H9 (cell line): ENCODE results near the gene FAS. TPM values are rescaled to one million over a fixed set of nuclear protein-coding genes. Genes with fewer than 3 reads are reported as not detected.

Source experiments
- DNase-seq: peaks from one replicate; pipeline ENCODE4 v3.0.0-alpha.2; 2017
- H2AFZ ChIP-seq: one replicate; pipeline ENCODE4 v1.6.1; 2013; ENCODE audit warnings: mild to moderate bottlenecking, low read length, control low read depth, moderate library complexity
- H2AK5ac ChIP-seq: 2 replicates; pipeline ENCODE4 v1.6.1; 2013; ENCODE audit warnings: low read length, control low read depth, mixed read lengths; ENCODE audit not compliant: insufficient read length
- H2BK120ac ChIP-seq: one replicate; pipeline ENCODE4 v1.6.1; 2013; ENCODE audit warnings: low read depth, mild to moderate bottlenecking, low read length, control low read depth, inconsistent platforms; ENCODE audit not compliant: poor library complexity, severe bottlenecking
- H2BK12ac ChIP-seq: 2 replicates; pipeline ENCODE4 v1.6.1; 2013; ENCODE audit warnings: low read length, control low read depth, mixed read lengths, low read depth; ENCODE audit not compliant: insufficient read length
- H2BK15ac ChIP-seq: 2 replicates; pipeline ENCODE4 v1.6.1; 2013; ENCODE audit warnings: low read depth, low read length, control low read depth
- H2BK20ac ChIP-seq: one replicate; pipeline ENCODE4 v1.6.1; 2013; ENCODE audit warnings: low read depth, mild to moderate bottlenecking, low read length, control low read depth, inconsistent platforms; ENCODE audit not compliant: poor library complexity, severe bottlenecking
- H2BK5ac ChIP-seq: 2 replicates; pipeline ENCODE4 v1.6.1; 2013; ENCODE audit warnings: low read length, control low read depth, mixed read lengths; ENCODE audit not compliant: insufficient read length
- H3K14ac ChIP-seq: 2 replicates; pipeline ENCODE4 v1.6.1; 2013; ENCODE audit warnings: low read length, control low read depth; ENCODE audit not compliant: insufficient read depth
- H3K18ac ChIP-seq: 2 replicates; pipeline ENCODE4 v1.6.1; 2013; ENCODE audit warnings: low read depth, mild to moderate bottlenecking, mixed read lengths, low read length, control low read depth; ENCODE audit not compliant: insufficient read length
- H3K23ac ChIP-seq: 2 replicates; pipeline ENCODE4 v1.6.1; 2013; ENCODE audit warnings: low read length, control low read depth, mixed read lengths, low read depth; ENCODE audit not compliant: insufficient read length
- H3K23me2 ChIP-seq: 2 replicates; pipeline ENCODE4 v1.6.1; 2013; ENCODE audit warnings: low read depth, mild to moderate bottlenecking, mixed read lengths, low read length, control low read depth; ENCODE audit not compliant: insufficient read length, poor library complexity, severe bottlenecking
- H3K27ac ChIP-seq: 2 replicates; pipeline ENCODE4 v1.5.1; 2013; ENCODE audit warnings: low read length, control low read depth, mixed read lengths, low read depth; ENCODE audit not compliant: insufficient read length
- H3K27me3 ChIP-seq: 2 replicates; pipeline ENCODE4 v1.6.1; 2013; ENCODE audit warnings: low read length, control low read depth, inconsistent platforms; ENCODE audit not compliant: insufficient read depth
- H3K4ac ChIP-seq: 2 replicates; pipeline ENCODE4 v1.6.1; 2013; ENCODE audit warnings: low read depth, mild to moderate bottlenecking, control low read depth, inconsistent platforms, low read length, moderate library complexity
- H3K4me1 ChIP-seq: 2 replicates; pipeline ENCODE4 v1.6.1; 2013; ENCODE audit warnings: low read length, control low read depth, inconsistent platforms; ENCODE audit not compliant: insufficient read depth
- H3K4me2 ChIP-seq: 2 replicates; pipeline ENCODE4 v1.6.1; 2013; ENCODE audit warnings: low read length, control low read depth, mixed read lengths; ENCODE audit not compliant: insufficient read length, insufficient read depth
- H3K56ac ChIP-seq: 2 replicates; pipeline ENCODE4 v1.6.1; 2013; ENCODE audit warnings: low read depth, mild to moderate bottlenecking, mixed read lengths, low read length, control low read depth; ENCODE audit not compliant: insufficient read length
- H3K79me1 ChIP-seq: 2 replicates; pipeline ENCODE4 v1.6.1; 2013; ENCODE audit warnings: low read depth, mild to moderate bottlenecking, moderate library complexity, low read length, control low read depth, inconsistent platforms; ENCODE audit not compliant: insufficient read depth, poor library complexity, severe bottlenecking
- H3K79me2 ChIP-seq: 2 replicates; pipeline ENCODE4 v1.6.1; 2013; ENCODE audit warnings: low read length, control low read depth, inconsistent platforms; ENCODE audit not compliant: insufficient read depth
- H3K9ac ChIP-seq: 2 replicates; pipeline ENCODE4 v1.6.1; 2013; ENCODE audit warnings: low read length, control low read depth, mixed read lengths; ENCODE audit not compliant: insufficient read length; ENCODE audit errors: extremely low read depth
- H3K9me3 ChIP-seq: one replicate; pipeline ENCODE4 v1.6.1; 2013; ENCODE audit warnings: low read depth, low read length, inconsistent platforms; ENCODE audit not compliant: control insufficient read depth
- H3T11ph ChIP-seq: one replicate; pipeline ENCODE4 v1.6.1; 2013; ENCODE audit warnings: mild to moderate bottlenecking, low read length, control low read depth, inconsistent platforms
- H4K20me1 ChIP-seq: one replicate; pipeline ENCODE4 v1.6.1; 2013; ENCODE audit not compliant: control insufficient read depth, insufficient read length, insufficient read depth
- H4K5ac ChIP-seq: 2 replicates; pipeline ENCODE4 v1.6.1; 2013; ENCODE audit warnings: low read depth, mild to moderate bottlenecking, mixed read lengths, low read length, control low read depth; ENCODE audit not compliant: insufficient read length
- H4K8ac ChIP-seq: replicated peaks from 2 replicates; pipeline ENCODE4 v1.6.1; 2013; ENCODE audit warnings: low read length, control low read depth, mixed read lengths, low read depth; ENCODE audit not compliant: insufficient read length
- H4K91ac ChIP-seq: 2 replicates; pipeline ENCODE4 v1.6.1; 2013; ENCODE audit warnings: low read depth, mild to moderate bottlenecking, moderate library complexity, mixed read lengths, low read length, control low read depth; ENCODE audit not compliant: insufficient read length
- H3K27ac Mint-ChIP-seq, 3 experiments: 2 replicates in 2 of 3; 3 replicates in 1 of 3; pipeline ENCODE4 v1.8.0; 2020 to 2021; ENCODE audit warnings: mixed read lengths in 3 of 3, mild to moderate bottlenecking in 1 of 3, moderate library complexity in 1 of 3
- H3K27me3 Mint-ChIP-seq: 2 replicates; pipeline ENCODE4 v1.8.0; 2021; ENCODE audit warnings: low read depth, mild to moderate bottlenecking, moderate library complexity, mixed read lengths
- H3K36me3 Mint-ChIP-seq, 3 experiments: 2 replicates in 2 of 3; 3 replicates in 1 of 3; pipeline ENCODE4 v1.8.0; 2020 to 2021; ENCODE audit warnings: low read depth in 3 of 3, mixed read lengths in 3 of 3; ENCODE audit not compliant: insufficient read depth in 1 of 3
- H3K4me1 Mint-ChIP-seq, 2 experiments: 2 replicates each; pipeline ENCODE4 v1.8.0; 2020; ENCODE audit warnings: mixed read lengths in 2 of 2
- H3K4me3 Mint-ChIP-seq, 2 experiments: 2 replicates in 1 of 2; 3 replicates in 1 of 2; pipeline ENCODE4 v1.8.0; 2020 to 2021; ENCODE audit warnings: mild to moderate bottlenecking in 2 of 2, mixed read lengths in 2 of 2, moderate library complexity in 1 of 2
- H3K9me3 Mint-ChIP-seq, 2 experiments: 2 replicates in 1 of 2; 3 replicates in 1 of 2; pipeline ENCODE4 v1.8.0; 2020; ENCODE audit warnings: mild to moderate bottlenecking in 2 of 2, mixed read lengths in 2 of 2, moderate library complexity in 1 of 2
- WGBS: extraction: QIAGEN DNeasy Blood & Tissue Kit; methylation state at CpG from one replicate; pipeline ENCODE4 v1.1.7; 2013; ENCODE audit warnings: missing lambda C conversion rate, low lambda C conversion rate, mixed read lengths; ENCODE audit not compliant: insufficient read length; ENCODE audit errors: extremely low coverage; 5-methylcytosine and 5-hydroxymethylcytosine counted together
- total RNA-seq: library from RNA; stranded (reverse); gene quantifications from 2 replicates; pipeline ENCODE4 v1.2.1, GENCODE V29; 2021
- TF ChIP-seq, protein P1 (sequence below): fragments of 200-600 bp; sonication (generic); conservative IDR thresholded peaks from 3 replicates; pipeline ENCODE4 v1.8.0; 2021; ENCODE audit warnings: antibody characterized with exemption, mild to moderate bottlenecking

The FAS gene
- total RNA-seq, 1 experiment from 2014 or later = 3.0 TPM

DNA sequence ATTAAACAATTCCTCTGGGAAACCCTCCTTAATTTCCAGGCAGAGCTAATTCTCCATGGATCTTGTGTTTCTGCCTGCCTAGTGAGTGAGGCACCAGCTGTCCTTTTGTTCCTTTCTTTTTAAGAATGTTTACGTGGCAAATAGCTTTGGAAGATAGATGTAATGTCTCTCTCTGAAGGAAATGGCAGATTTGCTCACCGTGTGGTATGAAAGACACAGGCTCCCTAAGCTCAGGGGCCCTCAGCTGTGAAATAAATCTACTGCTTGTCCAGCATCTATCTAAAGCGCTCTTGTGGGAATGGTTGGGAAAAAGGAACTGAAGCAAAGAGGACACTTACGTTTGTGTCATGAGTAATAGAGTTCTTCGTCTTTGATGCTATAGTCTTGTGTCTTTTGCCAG is 64.6 kb downstream of the FAS start:
- Histone ChIP-seq H4K91ac (no peak overlapping the region), H2AFZ (no peak overlapping the region), H3K14ac (no peak overlapping the region), H3K79me2 (no peaks in the 10 kb centered on the region), H2AK5ac (no peak overlapping the region), H3K27me3 (no peaks in the 10 kb centered on the region), H3K79me1 (no peaks in the 10 kb centered on the region), H3K4me1 (no peaks in the 10 kb centered on the region; the same call in 1 of the 2 replicates), H4K5ac (no peak overlapping the region), H4K20me1 (no peaks in the 10 kb centered on the region), H2BK20ac (no peak overlapping the region), H2BK15ac (no peak overlapping the region), H3K4me2 (no peak overlapping the region), H3K56ac (no peak overlapping the region), H2BK120ac (no peak overlapping the region), H3K9ac (no peak overlapping the region), H3K4ac (no peak overlapping the region), H2BK12ac (no peak overlapping the region), H3K23ac (no peak overlapping the region), H3K18ac (no peak overlapping the region), H3K9me3 (no peaks in the 10 kb centered on the region), H2BK5ac (no peak overlapping the region), H3K27ac (no peak overlapping the region), H4K8ac (no peak overlapping the region), H3K23me2 (no peaks in the 10 kb centered on the region), H3T11ph (no peak overlapping the region)
- DNase-seq = no peak
- Mint-ChIP-seq H3K36me3 (no peaks in the 10 kb centered on the region), H3K27me3 (no peaks in the 10 kb centered on the region), H3K27ac (peak overlapping the region in 1 of 3 experiments; percentile 64; a peak in 2 of 7 replicates), H3K4me1 (peaks cover 13 to 18% of the 10 kb centered on the region in 2 experiments), H3K9me3 (no peaks in the 10 kb centered on the region), H3K4me3 (no peak overlapping the region)
- no CpG with 5 or more reads among the region's 5 CpGs for WGBS
- TF ChIP-seq, protein P1, sequence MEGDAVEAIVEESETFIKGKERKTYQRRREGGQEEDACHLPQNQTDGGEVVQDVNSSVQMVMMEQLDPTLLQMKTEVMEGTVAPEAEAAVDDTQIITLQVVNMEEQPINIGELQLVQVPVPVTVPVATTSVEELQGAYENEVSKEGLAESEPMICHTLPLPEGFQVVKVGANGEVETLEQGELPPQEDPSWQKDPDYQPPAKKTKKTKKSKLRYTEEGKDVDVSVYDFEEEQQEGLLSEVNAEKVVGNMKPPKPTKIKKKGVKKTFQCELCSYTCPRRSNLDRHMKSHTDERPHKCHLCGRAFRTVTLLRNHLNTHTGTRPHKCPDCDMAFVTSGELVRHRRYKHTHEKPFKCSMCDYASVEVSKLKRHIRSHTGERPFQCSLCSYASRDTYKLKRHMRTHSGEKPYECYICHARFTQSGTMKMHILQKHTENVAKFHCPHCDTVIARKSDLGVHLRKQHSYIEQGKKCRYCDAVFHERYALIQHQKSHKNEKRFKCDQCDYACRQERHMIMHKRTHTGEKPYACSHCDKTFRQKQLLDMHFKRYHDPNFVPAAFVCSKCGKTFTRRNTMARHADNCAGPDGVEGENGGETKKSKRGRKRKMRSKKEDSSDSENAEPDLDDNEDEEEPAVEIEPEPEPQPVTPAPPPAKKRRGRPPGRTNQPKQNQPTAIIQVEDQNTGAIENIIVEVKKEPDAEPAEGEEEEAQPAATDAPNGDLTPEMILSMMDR = no peak
